Erythroblast (primary cell): ENCODE measurements around the gene HOXA4.

Experiments used
- GATA1 ChIP-seq: IDR thresholded peaks from 2 replicates; pipeline ENCODE4 v1.6.1; 2011; ENCODE audit warnings: low read depth, mild to moderate bottlenecking, control low read depth, low read length, moderate library complexity
- POLR2A ChIP-seq: IDR thresholded peaks from 2 replicates; pipeline ENCODE4 v1.6.1; 2011; ENCODE audit warnings: mild to moderate bottlenecking, low read length

DNA sequence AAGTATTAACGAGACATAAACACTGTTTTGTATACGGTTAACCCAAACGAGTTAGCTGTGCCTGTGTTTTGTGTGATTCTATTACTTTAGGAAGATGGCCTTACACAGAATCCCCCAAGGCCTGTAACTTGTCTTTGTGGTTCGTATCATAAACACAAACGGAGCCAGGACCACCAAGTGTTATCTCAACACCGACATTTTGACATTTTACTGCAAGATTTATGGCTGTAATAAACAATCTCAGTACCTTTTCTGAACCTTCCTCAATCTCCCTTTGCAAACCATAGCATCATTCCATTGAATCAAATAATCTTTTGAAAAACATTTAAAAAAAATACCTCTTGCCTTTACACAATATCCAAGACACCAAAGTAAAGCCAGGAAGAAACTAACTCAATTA is 2.4 kb upstream of the HOXA4 start:
- TF ChIP-seq POLR2A (no peak), GATA1 (no peak)
